T-cell (primary cell): ENCODE results near the gene METRN. TPM values are rescaled to one million over a fixed set of nuclear protein-coding genes. Genes with fewer than 3 reads are reported as not detected.

Experiments
- ATAC-seq, 4 experiments: fragments of 200-7000 bp in 3 of 4; fragments of 150-1000 bp in 1 of 4; cut with Tn5 transposase; replicated peaks in 1 of 4; 1 replicate in 3 of 4; 2 replicates in 1 of 4; pipeline ENCODE4 v1.10.0; 2021; ENCODE audit warnings: moderate library complexity in 3 of 4, mild to moderate bottlenecking in 2 of 4, moderate number of reproducible peaks in 1 of 4
- CTCF ChIA-PET, 2 donors: fragments of 300-600 bp; sonication (Branson Sonifier 250); formaldehyde crosslinking; loops; one replicate each; lab custom pipeline; 2022; ENCODE audit warnings: antibody characterized with exemption in 2 of 2; lab: Charles Lee
- POLR2A ChIA-PET, 2 donors: fragments of 300-600 bp; sonication (Branson Sonifier 250); formaldehyde crosslinking; loops; one replicate each; lab custom pipeline; 2022; ENCODE audit warnings: antibody characterized with exemption in 2 of 2; lab: Charles Lee
- DNase-seq, 35 experiments: peaks; one replicate each; pipeline versions ENCODE4 v3.0.0 to v3.0.0-alpha.2; 2013 to 2023
- H3K27ac ChIP-seq: one replicate; pipeline ENCODE4 v1.5.1; 2013; ENCODE audit warnings: low read length
- H3K27me3 ChIP-seq, 2 experiments: replicated peaks in 1 of 2; 1 replicate in 1 of 2; 2 replicates in 1 of 2; pipeline versions ENCODE4 v1.6.1 to v1.7.0; 2013; ENCODE audit warnings: low read length in 1 of 2, mixed read lengths in 1 of 2; ENCODE audit not compliant: control insufficient read depth in 2 of 2, insufficient read depth in 2 of 2; ENCODE audit errors: extremely low read depth in 1 of 2
- H3K36me3 ChIP-seq, 2 donors: 1 replicate in 1 of 2; 2 replicates in 1 of 2; pipeline versions ENCODE4 v1.6.1 to v1.7.0; 2013; ENCODE audit warnings: low read length in 1 of 2; ENCODE audit not compliant: control insufficient read depth in 2 of 2, insufficient read depth in 1 of 2; ENCODE audit errors: extremely low read depth in 1 of 2
- H3K4me1 ChIP-seq, 2 experiments: 1 replicate in 1 of 2; 2 replicates in 1 of 2; pipeline versions ENCODE4 v1.6.1 to v1.7.0; 2013; ENCODE audit warnings: low read length in 2 of 2, mixed read lengths in 1 of 2; ENCODE audit not compliant: insufficient read depth in 2 of 2, control insufficient read depth in 1 of 2; ENCODE audit errors: extremely low read depth in 1 of 2
- H3K4me3 ChIP-seq, 2 donors: 1 replicate in 1 of 2; 2 replicates in 1 of 2; pipeline versions ENCODE4 v1.5.1 to v1.7.0; 2013; ENCODE audit warnings: mild to moderate bottlenecking in 2 of 2, low read length in 1 of 2, moderate library complexity in 1 of 2; ENCODE audit not compliant: control insufficient read depth in 1 of 2; ENCODE audit errors: extremely low read depth in 1 of 2
- H3K9me3 ChIP-seq: 2 replicates; pipeline ENCODE4 v1.7.0; 2013
- H3K27ac Mint-ChIP-seq, 2 donors: one replicate each; pipeline ENCODE4 v1.8.0; 2020 to 2021; ENCODE audit warnings: mild to moderate bottlenecking in 2 of 2, mixed read lengths in 2 of 2
- H3K27me3 Mint-ChIP-seq, 2 donors: one replicate each; pipeline ENCODE4 v1.8.0; 2021 to 2022; ENCODE audit warnings: mixed read lengths in 2 of 2
- H3K36me3 Mint-ChIP-seq: one replicate; pipeline ENCODE4 v1.8.0; 2021; ENCODE audit warnings: mixed read lengths
- H3K4me1 Mint-ChIP-seq, 3 donors: one replicate each; pipeline ENCODE4 v1.8.0; 2020 to 2022; ENCODE audit warnings: mixed read lengths in 3 of 3, mild to moderate bottlenecking in 1 of 3
- H3K4me3 Mint-ChIP-seq, 3 donors: one replicate each; pipeline ENCODE4 v1.8.0; 2020 to 2022; ENCODE audit warnings: mild to moderate bottlenecking in 3 of 3, mixed read lengths in 3 of 3, moderate library complexity in 3 of 3
- H3K9me3 Mint-ChIP-seq, 3 donors: one replicate each; pipeline ENCODE4 v1.8.0; 2020 to 2022; ENCODE audit warnings: mixed read lengths in 3 of 3
- WGBS: methylation state at CpG from one replicate; pipeline ENCODE4 v1.1.5; 2013; ENCODE audit warnings: missing lambda C conversion rate; ENCODE audit not compliant: insufficient coverage; 5-methylcytosine and 5-hydroxymethylcytosine counted together
- total RNA-seq, 35 experiments: library from RNA in 6 of 35; stranded (reverse) in 6 of 35; fragments of 120-200 nt in 1 of 35; gene quantifications; one replicate each; pipeline versions ENCODE4 v1.2.1 to v1.2.4 and lab custom pipeline; 2013 to 2026

METRN gene
- total RNA-seq, 5 donors from 2014 or later (not counting 1 experiment from before 2014, with no cell fraction given): 4.2 to 18.2 (median 12.0) TPM

DNA sequence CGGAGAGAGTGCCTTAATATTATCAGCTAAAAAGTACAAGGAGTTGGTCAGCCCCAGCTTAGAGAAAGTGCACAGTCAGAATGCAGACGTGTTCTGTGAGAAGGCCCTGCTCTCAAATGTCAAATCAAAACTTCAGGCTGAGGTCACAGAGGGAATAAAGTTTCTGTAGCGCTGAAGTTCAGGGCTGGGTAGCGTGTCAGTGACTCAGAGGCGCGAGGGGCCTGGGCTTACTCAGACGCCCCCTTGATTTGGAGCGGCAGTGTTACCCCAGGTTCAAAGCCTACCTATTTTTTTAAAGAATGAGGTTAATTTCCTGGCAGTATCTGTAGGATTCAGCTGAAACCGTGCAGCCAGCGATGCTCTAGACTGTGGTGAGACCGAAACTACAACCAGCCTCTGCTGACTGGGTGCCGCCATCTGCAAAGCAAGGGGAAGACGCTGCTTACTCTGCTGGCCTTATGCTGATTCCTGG lies 21.1 kb downstream of the METRN start:
- H3K36me3 Mint-ChIP-seq: peaks cover 12% of the 10 kb centered on the region
- no peak overlapping the region for H3K27ac ChIP-seq
- ATAC-seq (no peak), DNase-seq (no peak)
- H3K4me1 ChIP-seq: peaks cover 0 to 14% of the 10 kb centered on the region in 2 experiments
- 43% methylated on average over 7 of the region's 13 CpGs for WGBS
- no peak overlapping the region for H3K4me3 Mint-ChIP-seq
- CTCF ChIA-PET: no interaction called here
- no peaks in the 10 kb centered on the region for H3K9me3 Mint-ChIP-seq
- POLR2A ChIA-PET: no interaction called here
- no peaks in the 10 kb centered on the region for H3K27me3 Mint-ChIP-seq
- peaks cover 20 to 47% of the 10 kb centered on the region in 2 donors for H3K36me3 ChIP-seq
- no peak overlapping the region for H3K4me3 ChIP-seq
- no peaks in the 10 kb centered on the region for H3K27me3 ChIP-seq
- no peaks in the 10 kb centered on the region for H3K9me3 ChIP-seq
- no peak overlapping the region for H3K27ac Mint-ChIP-seq
- peaks cover 0 to 14% (median 12%) of the 10 kb centered on the region in 3 donors for H3K4me1 Mint-ChIP-seq

DNA sequence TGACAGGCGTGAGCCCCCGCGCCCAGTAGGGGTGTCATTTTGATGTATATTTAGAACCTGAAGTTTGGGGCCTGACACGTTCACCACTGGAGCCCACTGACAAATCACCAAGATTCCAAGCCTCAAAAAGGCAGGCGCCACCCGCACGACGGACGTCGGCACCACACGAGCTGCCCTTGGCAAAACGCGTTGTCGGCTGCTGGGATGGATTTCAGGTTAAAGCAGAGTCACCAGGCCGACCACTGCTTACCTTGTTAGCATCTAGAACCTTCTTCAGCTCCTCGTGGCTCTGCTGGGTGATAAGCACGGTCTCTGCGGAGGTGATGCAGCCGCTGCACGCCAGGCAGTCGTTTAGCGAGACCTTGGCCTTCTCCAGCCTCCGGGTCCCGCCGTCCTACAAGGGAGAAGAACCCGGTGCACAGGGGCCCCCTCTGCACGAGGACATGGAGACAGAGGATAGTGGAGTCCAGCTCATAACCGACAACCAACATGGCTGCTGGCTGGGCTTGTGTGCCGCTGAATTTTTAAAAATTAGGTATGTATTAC lies 22.1 kb downstream of the METRN start:
- WGBS: 98% methylated on average over 25 of the region's 29 CpGs

DNA sequence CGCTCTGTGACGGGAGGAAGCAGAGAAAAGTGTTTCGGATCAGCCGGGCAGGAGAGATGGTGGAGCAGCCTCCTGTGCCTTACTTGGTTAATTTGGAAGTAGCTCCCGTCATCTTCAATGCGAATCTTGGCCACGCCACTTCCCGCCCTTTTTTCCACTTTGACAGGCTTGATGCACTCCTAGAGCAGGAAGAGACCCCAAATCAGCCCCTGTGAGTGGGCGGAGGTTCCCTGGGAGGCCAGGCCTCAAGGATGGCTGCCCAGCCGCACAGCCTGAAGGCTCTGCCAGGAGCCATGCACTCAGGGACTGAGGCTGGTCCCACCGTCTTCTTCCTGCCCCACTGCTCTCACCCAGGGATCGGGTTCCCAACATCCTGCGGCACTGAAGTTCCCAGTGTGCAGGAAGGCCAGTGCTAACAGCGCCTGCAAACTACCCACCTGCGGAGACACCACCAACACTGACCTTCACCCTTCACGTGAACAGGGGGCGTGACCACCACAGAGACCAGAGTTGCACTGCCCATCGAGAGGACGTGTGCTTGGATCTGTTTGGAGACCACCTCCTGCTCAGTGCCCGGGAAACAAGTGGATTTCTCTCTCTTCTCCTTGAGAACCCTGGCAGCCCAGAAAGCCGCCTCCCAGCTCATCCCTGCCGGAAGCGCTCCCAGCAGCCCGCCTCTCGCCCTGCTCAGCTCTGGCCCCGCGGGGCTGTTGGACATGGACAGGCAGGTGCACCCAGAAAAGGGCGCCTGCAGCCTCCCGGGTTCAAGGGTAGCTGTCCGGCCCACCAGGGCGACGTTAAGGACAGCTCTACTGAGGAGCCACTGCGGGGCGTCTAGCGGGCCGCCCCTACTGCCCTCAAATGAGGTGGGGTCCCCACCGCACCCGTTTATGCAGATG lies 24.9 kb downstream of the METRN start:
- Histone ChIP-seq H3K27ac (peak overlapping the region; percentile 63), H3K4me1 (peaks cover 0 to 19% of the 10 kb centered on the region in 2 experiments), H3K9me3 (no peaks in the 10 kb centered on the region), H3K27me3 (peaks cover 0 to 12% of the 10 kb centered on the region in 2 experiments), H3K36me3 (peaks cover 19 to 26% of the 10 kb centered on the region in 2 donors), H3K4me3 (peak overlapping the region; percentile 65 to 93)
- H3K27me3 Mint-ChIP-seq: no peaks in the 10 kb centered on the region
- H3K9me3 Mint-ChIP-seq: no peaks in the 10 kb centered on the region
- no peak overlapping the region for H3K27ac Mint-ChIP-seq
- POLR2A ChIA-PET: no interaction called here
- H3K4me1 Mint-ChIP-seq: peaks cover 0 to 15% (median 14%) of the 10 kb centered on the region in 3 donors
- peaks cover 12% of the 10 kb centered on the region for H3K36me3 Mint-ChIP-seq
- DNase-seq (no peak), ATAC-seq (no peak)
- WGBS: 62% methylated on average over 38 of the region's 38 CpGs
- peak overlapping the region; percentile 73 to 79 (median 74) for H3K4me3 Mint-ChIP-seq
- CTCF ChIA-PET: no interaction called here

More for the DNA sequence above, 22.1 kb downstream of the METRN start:
- H3K36me3 ChIP-seq: peaks cover 20 to 46% of the 10 kb centered on the region in 2 donors
- DNase-seq: no peak
- Mint-ChIP-seq H3K36me3 (peaks cover 12% of the 10 kb centered on the region), H3K4me3 (no peak overlapping the region), H3K9me3 (no peaks in the 10 kb centered on the region), H3K27ac (no peak overlapping the region), H3K4me1 (peaks cover 0 to 15% (median 14%) of the 10 kb centered on the region in 3 donors), H3K27me3 (no peaks in the 10 kb centered on the region)
- H3K27me3 ChIP-seq: no peaks in the 10 kb centered on the region
- H3K4me3 ChIP-seq: no peak overlapping the region
- no peak for ATAC-seq
- H3K9me3 ChIP-seq: no peaks in the 10 kb centered on the region
- H3K27ac ChIP-seq: no peak overlapping the region
- peaks cover 0 to 19% of the 10 kb centered on the region in 2 experiments for H3K4me1 ChIP-seq
- ChIA-PET POLR2A (no interaction called here), CTCF (no interaction called here)

DNA sequence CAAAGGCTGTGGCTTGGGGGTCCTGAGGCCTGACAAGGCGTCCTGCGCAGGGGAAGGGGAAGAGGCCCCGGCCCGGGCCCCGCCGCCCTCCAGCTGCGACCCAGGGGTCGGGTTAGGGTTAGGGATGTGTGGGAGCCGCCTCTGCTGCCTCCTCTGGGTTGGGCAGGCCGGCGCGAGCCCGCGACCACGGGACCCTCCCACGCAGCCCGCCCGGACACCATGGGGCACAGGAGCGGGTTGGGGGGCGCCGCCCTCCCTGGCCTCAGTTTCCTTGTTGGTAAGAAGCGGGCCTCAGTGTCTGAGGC lies 25.5 kb downstream of the METRN start:
- H3K36me3 Mint-ChIP-seq: peaks cover 8% of the 10 kb centered on the region
- Histone ChIP-seq H3K4me1 (peaks cover 0 to 19% of the 10 kb centered on the region in 2 experiments), H3K36me3 (peaks cover 14 to 20% of the 10 kb centered on the region in 2 donors), H3K27ac (peak overlapping the region; percentile 63), H3K4me3 (peak overlapping the region; percentile 65 to 93), H3K27me3 (peaks cover 0 to 12% of the 10 kb centered on the region in 2 experiments), H3K9me3 (no peaks in the 10 kb centered on the region)
- H3K4me3 Mint-ChIP-seq: peak overlapping the region; percentile 74 to 79 (median 75)
- no peak overlapping the region for H3K27ac Mint-ChIP-seq
- POLR2A ChIA-PET: interaction anchor here in 1 of 2 donors (0.7 kb wide), 1 partner anchor 48 kb away, joined by 6 read pairs; the partner anchor contains the start of genes CHTF18 and RPUSD1
- H3K4me1 Mint-ChIP-seq: peaks cover 0 to 15% (median 14%) of the 10 kb centered on the region in 3 donors
- WGBS: 0% methylated on average over 15 of the region's 22 CpGs
- CTCF ChIA-PET: no interaction called here
- peak in 3 of 4 experiments; percentile 11 to 20 (median 14) for ATAC-seq
- DNase-seq: no peak
- no peaks in the 10 kb centered on the region for H3K9me3 Mint-ChIP-seq
- H3K27me3 Mint-ChIP-seq: no peaks in the 10 kb centered on the region

DNA sequence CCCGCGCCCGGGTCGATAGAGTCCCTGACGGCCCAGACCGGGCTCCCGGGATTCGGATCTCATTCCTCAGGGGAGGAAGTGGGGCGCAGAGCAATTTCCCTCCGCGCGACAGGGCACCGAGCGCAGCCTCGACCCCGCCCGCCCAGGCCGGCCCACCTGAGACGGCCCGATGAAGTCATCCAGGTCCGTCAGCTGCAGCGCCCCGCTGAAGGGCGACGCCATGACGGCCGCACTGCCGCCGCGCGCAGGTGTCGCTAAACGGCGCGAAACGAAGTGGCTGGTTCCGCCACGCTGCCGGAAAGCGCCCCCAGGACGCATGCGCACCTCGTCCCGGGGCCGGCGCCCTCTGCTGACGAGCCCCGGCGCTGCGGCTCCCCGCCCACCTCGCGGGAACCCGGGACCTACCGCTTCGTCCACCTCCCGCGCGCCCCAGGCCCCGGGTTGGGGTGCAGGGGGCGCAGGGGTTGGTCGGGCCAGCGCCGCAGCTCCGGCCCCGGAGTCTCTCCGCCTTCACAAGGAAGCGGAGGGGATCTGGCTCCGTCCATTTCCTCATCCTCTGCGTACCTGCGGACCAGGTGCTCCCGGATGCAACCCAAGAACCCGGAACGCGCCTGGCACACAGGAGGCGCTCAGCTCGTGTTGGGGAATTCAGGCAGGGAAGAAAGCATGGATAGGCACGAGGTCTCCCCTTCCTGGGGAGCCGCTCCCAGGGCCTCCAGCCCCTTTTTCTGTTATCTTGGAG lies 26.0 kb downstream of the METRN start, which contains the start of gene CIAO3:
Gene CIAO3 (minus strand): TSS at position 234 of the 742 bp plus-strand sequence. CDS start 12 bp downstream, at position 222.
- DNase-seq (peak; percentile 73 to 95 (median 85)), ATAC-seq (peak; percentile 88 to 94 (median 90))
- Histone ChIP-seq H3K36me3 (peaks cover 9 to 17% of the 10 kb centered on the region in 2 donors), H3K4me1 (peaks cover 0 to 19% of the 10 kb centered on the region in 2 experiments), H3K27me3 (peaks cover 0 to 16% of the 10 kb centered on the region in 2 experiments), H3K27ac (peak within 1 kb of the TSS; percentile 63), H3K4me3 (peak within 1 kb of the TSS; percentile 65 to 93), H3K9me3 (no peaks in the 10 kb centered on the region)
- Mint-ChIP-seq H3K4me1 (peaks cover 0 to 15% (median 14%) of the 10 kb centered on the region in 3 donors), H3K9me3 (no peaks in the 10 kb centered on the region), H3K36me3 (peaks cover 7% of the 10 kb centered on the region), H3K27ac (peak within 1 kb of the TSS in 1 of 2 donors; percentile 34), H3K4me3 (peak within 1 kb of the TSS; percentile 74 to 79 (median 75)), H3K27me3 (no peaks in the 10 kb centered on the region)
- under 1% methylated on average over 75 of the region's 79 CpGs for WGBS
- CTCF ChIA-PET: interaction anchor here (0.6 kb wide), 2 partner anchors 12 to 240 kb away, joined by 4 to 6 read pairs; partner anchors contain the start of gene SOX8 (in 1 of the 2)
- POLR2A ChIA-PET: interaction anchor here in 1 of 2 donors (0.7 kb wide), 1 partner anchor 47 kb away, joined by 6 read pairs; the partner anchor contains the start of genes CHTF18 and RPUSD1
